Mesodermal cell (in vitro differentiated cells): Measurements from ENCODE around the gene TBC1D22A.

Experiments
- H3K27ac ChIP-seq: 2 replicates; pipeline ENCODE4 v1.7.0; 2013; ENCODE audit warnings: mild to moderate bottlenecking, low read depth, low read length, moderate library complexity; ENCODE audit not compliant: severe bottlenecking
- H3K36me3 ChIP-seq: 2 replicates; pipeline ENCODE4 v1.7.1; 2013; ENCODE audit warnings: mild to moderate bottlenecking, low read length, moderate library complexity; ENCODE audit not compliant: control insufficient read depth, insufficient read depth
- H3K4me1 ChIP-seq: one replicate; pipeline ENCODE4 v1.7.1; 2013; ENCODE audit warnings: mild to moderate bottlenecking, low read length; ENCODE audit not compliant: insufficient read depth, control insufficient read depth, poor library complexity, severe bottlenecking
- H3K4me3 ChIP-seq: 2 replicates; pipeline ENCODE4 v1.7.0; 2013; ENCODE audit warnings: low read length, control low read depth, mild to moderate bottlenecking; ENCODE audit not compliant: insufficient read depth, poor library complexity, severe bottlenecking; ENCODE audit errors: extremely low read depth
- H3K9me3 ChIP-seq: 2 replicates; pipeline ENCODE4 v1.7.1; 2013; ENCODE audit warnings: mild to moderate bottlenecking, low read length, moderate library complexity; ENCODE audit not compliant: control insufficient read depth
- WGBS, 2 experiments: methylation state at CpG; one replicate each; pipeline ENCODE4 v1.1.5; 2013; ENCODE audit warnings: missing lambda C conversion rate in 2 of 2; ENCODE audit not compliant: insufficient coverage in 2 of 2; 5-methylcytosine and 5-hydroxymethylcytosine counted together

TBC1D22A gene

DNA sequence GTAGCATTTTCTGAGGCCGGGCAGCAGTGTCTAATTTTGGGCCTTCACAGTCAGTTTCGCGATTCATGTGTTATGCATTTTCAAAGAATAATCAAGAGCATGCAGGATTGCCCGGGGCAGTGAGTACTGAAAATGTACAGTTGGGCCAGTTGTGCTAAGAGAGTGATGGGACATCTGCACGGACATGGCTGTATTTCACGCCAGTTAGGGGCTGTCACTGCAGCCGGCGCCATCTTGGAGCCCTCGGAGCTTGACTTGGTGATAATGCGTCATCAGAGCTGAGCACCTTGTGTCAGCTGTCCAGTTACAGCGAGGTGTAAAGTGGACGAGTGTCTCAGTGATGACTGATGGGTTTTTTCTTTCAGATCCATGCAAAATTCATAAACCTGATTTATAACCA lies 188.9 kb downstream of the TBC1D22A start:
- H3K4me3 ChIP-seq: no peak overlapping the region
- H3K9me3 ChIP-seq: no peaks in the 10 kb centered on the region
- no peaks in the 10 kb centered on the region for H3K4me1 ChIP-seq
- H3K27ac ChIP-seq: no peak overlapping the region
- peaks cover 14% of the 10 kb centered on the region for H3K36me3 ChIP-seq
- 92 to 94% methylated on average over 12 of the region's 12 CpGs for WGBS, 2 experiments

DNA sequence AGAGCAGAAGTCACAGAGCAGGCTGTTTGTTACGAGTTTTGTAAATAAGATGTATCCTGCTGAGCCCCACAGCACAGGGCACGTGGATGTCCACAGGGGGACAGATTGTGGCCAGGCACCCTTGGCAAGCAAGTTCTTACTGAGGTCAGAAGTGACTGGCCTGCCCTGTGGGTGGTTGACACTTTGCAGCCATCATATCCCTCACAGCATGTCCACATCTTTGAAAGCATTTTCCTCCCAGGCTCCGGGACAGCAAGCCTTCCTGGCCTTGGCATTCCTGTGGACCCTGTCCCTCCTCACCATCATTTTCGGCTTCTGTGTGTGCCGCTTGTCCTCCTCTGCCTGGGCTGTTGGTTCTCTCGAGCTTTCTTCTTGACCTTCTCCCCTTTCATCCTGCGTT lies 189.5 kb downstream of the TBC1D22A start:
- Histone ChIP-seq H3K27ac (no peak overlapping the region), H3K4me1 (no peaks in the 10 kb centered on the region), H3K9me3 (no peaks in the 10 kb centered on the region), H3K36me3 (peaks cover 14% of the 10 kb centered on the region), H3K4me3 (no peak overlapping the region)
- WGBS, 2 experiments: 89 to 92% methylated on average over 6 to 7 of the region's 7 CpGs

DNA sequence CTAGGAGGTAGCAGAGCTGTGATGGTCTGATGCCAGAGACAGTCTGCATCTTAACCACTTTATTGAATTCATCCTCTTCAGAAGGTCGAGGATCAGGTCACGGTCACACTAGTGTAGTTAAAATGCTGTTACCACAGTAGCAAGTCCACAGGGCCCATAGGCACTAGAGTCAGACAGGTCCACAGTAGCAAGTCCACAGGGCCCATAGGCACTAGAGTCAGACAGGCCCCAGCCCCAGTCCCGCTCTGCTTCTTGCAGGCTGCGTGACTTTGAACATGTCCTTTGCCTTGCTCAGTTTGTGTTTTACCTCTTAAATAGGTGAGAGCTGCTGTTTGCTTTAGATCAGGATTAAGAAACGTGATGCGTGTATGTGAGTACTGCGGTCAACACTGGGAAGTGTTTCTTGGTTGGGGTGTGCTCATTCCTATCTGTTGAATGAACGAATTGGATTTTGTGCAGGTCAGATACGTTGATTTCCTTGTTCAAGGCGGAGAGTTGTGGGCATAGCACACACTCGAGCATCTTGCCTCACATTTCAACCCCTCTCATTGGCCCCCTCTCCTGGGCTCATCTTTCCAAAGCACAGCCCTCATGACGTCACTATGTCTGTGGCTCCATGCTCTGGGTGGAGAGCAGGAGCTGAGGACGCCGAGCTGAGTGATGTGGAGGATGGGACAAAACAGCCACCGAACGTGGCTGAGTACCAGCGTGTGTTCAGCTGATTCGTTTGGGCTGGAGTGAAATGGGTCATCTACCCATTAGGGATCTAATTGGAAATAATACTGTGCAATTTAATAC lies 191.7 kb downstream of the TBC1D22A start:
- 87 to 90% methylated on average over 10 of the region's 18 CpGs for WGBS, 2 experiments
- Histone ChIP-seq H3K27ac (no peak overlapping the region), H3K9me3 (no peaks in the 10 kb centered on the region), H3K36me3 (peaks cover 6% of the 10 kb centered on the region), H3K4me1 (no peaks in the 10 kb centered on the region), H3K4me3 (no peak overlapping the region)

DNA sequence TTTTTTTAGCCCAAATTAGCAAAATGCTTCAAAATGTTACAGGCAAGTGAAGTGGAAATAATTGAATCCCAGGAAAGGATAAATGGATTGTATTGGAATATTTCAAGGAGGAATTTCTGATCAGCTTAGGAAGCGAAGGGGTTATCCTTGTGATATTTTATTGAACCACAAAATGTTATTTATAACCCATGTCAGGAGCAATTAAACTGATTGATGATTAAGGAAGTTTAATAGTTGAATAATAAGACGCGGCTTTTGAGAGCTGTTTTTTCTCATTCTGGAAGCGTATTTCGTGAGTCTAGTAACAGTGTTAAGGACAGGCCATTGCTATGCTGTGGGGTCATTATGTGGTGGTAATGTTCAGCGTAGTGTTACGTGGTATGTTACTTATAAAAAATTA lies 192.3 kb downstream of the TBC1D22A start:
- Histone ChIP-seq H3K4me3 (no peak overlapping the region), H3K9me3 (no peaks in the 10 kb centered on the region), H3K27ac (no peak overlapping the region), H3K36me3 (no peaks in the 10 kb centered on the region), H3K4me1 (no peaks in the 10 kb centered on the region)
- 98 to 100% methylated on average over 4 of the region's 7 CpGs for WGBS, 2 experiments

DNA sequence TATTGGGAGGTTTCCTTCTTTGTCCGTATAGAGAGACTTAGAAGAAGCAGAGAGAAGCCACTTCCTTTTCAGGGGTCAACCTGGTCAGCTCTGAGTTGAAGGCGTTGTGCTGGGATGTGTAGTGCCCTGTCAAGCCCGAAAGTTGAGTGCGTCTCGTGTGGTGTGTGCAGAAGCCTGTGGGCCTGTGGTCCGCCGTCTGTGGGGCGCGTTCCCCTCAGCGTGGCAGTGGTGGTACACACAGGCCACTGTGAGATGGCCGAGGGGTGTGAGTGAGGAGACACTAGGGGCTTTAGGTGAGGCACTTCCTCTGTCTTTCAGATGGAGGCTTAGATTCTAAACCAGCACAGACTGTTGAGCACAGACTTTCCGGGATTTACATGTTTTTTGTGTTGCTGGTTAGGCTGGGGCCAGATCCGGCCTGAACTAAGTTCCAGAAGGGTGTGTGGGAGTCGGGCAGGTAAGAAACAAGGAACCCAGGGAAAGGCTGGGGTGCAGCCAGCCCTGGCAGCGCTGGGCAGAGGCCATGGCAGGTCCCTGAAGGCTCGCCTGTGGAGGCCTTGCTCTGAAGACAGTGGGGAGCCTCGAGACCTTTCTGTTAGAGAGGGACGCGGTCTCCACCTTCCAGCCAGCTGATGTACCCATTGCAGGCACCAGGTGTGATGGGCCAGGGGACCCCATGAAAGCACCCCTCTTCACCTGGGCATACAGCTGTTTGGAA lies 194.2 kb downstream of the TBC1D22A start:
- Histone ChIP-seq H3K27ac (no peak overlapping the region), H3K36me3 (no peaks in the 10 kb centered on the region), H3K4me1 (no peaks in the 10 kb centered on the region), H3K4me3 (no peak overlapping the region), H3K9me3 (no peaks in the 10 kb centered on the region)
- whole genome bisulfite sequencing, 2 experiments: 95 to 96% methylated on average over 16 of the region's 19 CpGs

DNA sequence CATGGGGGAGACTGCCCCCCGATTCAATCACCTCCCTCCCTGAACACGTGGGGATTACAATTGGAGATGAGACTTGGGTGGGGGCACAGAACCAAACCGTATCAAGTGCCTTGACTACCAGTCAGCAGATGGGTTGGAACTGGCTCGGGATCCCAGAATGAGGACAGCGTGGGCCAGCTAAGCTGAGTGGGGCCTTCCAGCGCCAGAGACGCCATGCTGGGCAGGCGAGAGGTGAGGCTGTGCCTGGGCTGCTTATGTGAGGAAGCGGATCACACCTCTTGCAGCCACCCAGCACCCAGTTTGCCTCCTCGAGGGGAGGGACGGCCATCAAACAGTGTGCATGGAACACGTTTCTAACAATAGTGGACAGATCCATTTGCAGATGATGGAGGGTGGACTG lies 195.1 kb downstream of the TBC1D22A start:
- Histone ChIP-seq H3K27ac (no peak overlapping the region), H3K36me3 (no peaks in the 10 kb centered on the region), H3K9me3 (no peaks in the 10 kb centered on the region), H3K4me3 (no peak overlapping the region), H3K4me1 (no peaks in the 10 kb centered on the region)
- WGBS, 2 experiments: 86 to 96% methylated on average over 8 to 10 of the region's 12 CpGs

DNA sequence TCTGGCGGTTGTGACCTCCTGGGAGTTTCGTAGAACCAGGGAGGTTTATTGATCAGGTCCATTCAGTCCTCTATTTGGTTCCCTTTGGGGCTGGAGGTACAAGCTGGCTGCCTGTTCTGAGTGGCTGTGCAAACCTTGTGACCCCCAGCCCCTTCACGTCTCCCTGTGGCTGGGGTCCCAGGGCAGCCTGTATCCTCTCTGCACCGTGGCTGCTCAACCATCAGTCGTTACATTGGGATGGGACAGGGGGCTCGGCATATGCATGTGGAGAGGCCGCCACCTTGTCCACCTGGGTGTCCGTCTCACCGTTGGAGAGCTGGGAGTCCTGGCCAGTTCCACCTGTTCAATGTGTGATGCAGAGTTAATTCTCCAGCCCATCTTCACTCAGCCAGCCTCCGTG lies 195.7 kb downstream of the TBC1D22A start:
- WGBS, 2 experiments: 88 to 94% methylated on average over 8 to 10 of the region's 10 CpGs
- no peak overlapping the region for H3K27ac ChIP-seq
- no peaks in the 10 kb centered on the region for H3K9me3 ChIP-seq
- H3K4me3 ChIP-seq: no peak overlapping the region
- no peaks in the 10 kb centered on the region for H3K36me3 ChIP-seq
- no peaks in the 10 kb centered on the region for H3K4me1 ChIP-seq

DNA sequence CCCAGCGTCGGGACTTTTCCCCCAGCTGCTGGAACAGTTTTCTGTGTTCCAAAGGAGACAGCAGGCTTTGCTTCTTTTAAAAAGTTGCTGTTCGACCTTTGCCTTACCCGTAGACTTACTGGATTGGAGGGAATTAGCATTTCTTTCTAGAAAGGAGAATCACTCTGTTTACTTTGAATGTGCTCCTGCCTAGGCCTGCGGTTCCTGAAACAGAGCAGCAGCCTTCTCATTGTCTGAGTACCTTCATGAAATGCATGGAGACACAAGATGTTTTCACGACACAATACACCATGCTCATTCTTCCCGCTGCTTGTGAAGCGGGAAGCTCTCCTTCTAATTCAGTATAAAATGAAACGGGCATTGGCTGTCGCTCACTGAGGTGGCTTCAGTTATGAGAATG lies 196.2 kb downstream of the TBC1D22A start:
- Histone ChIP-seq H3K27ac (no peak overlapping the region), H3K4me3 (no peak overlapping the region), H3K36me3 (no peaks in the 10 kb centered on the region), H3K4me1 (no peaks in the 10 kb centered on the region), H3K9me3 (no peaks in the 10 kb centered on the region)
- 77 to 84% methylated on average over 9 to 10 of the region's 10 CpGs for WGBS, 2 experiments

DNA sequence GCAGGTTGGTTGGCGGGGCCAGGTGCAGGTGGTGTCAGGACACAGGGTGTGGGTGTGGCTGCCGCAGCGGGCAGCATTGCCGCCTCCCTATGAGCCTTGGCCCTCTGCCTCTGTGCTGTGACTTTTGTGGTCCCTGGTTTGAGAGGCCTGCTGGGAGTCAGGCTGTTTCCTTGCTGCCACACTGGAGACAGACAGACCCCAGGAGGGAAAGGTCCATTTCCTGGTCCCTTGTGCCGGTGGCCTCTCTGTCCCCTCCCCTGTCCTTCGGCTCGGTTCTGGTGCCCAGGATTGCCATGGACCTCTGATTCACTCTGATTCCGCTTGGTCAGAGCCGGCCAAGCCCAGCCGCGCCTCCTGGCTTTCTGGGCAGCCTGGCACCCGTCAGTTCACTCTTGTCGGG lies 196.9 kb downstream of the TBC1D22A start:
- H3K36me3 ChIP-seq: no peaks in the 10 kb centered on the region
- H3K4me1 ChIP-seq: no peaks in the 10 kb centered on the region
- H3K4me3 ChIP-seq: no peak overlapping the region
- H3K27ac ChIP-seq: no peak overlapping the region
- WGBS, 2 experiments: 86 to 87% methylated on average over 12 to 13 of the region's 13 CpGs
- no peaks in the 10 kb centered on the region for H3K9me3 ChIP-seq

DNA sequence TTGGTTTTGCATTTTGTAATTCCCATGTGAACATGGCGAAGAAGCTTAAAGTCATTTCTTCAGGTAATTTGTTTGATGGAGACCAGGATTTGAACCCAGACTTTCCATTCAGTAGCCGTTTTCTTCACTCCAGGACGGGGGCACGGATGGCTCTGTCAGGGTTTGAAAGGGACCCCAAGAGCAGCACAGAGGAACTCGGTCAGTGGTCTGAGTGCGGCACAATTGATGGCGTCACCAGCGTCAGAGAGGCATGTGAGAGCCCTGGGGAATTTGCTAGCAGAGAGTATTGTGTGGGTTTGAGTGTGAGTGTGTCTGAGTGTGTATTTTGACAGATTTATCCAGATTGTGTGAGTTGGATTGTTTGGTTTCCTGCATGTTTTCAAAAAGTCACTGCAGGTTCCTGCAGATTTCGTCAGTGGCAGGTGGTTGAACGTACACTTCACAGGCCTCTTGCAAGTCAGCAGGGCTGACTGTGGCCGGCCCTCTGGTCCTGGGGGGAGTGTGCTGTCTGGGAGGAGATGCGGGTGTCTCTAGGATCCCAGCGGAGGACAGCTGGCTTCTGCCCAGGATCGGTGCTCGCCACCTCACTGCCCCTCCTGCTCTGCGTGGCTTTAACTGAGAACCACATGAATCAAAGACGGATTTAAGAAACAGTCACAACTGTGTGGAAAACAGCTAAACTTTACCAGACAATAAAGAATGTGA lies 199.3 kb downstream of the TBC1D22A start:
- WGBS, 2 experiments: 92 to 96% methylated on average over 17 of the region's 17 CpGs
- Histone ChIP-seq H3K27ac (no peak overlapping the region), H3K9me3 (no peaks in the 10 kb centered on the region), H3K36me3 (no peaks in the 10 kb centered on the region), H3K4me3 (no peak overlapping the region), H3K4me1 (no peaks in the 10 kb centered on the region)
